HepG2 (cell line): ENCODE results near the gene NPC1. TPM values are rescaled to one million over a fixed set of nuclear protein-coding genes. Genes with fewer than 3 reads are reported as not detected.
A peak's percentile ranks its signal among the peaks of the same experiment; 100 is the strongest.

Experiments
- ATAC-seq: fragments of 200-7000 bp; cut with Tn5 transposase; 3 replicates; pipeline ENCODE4 v1.9.1; 2020; ENCODE audit warnings: mild to moderate bottlenecking, moderate library complexity
- BruUV-seq: library from RNA; stranded (reverse); fragments of 400-500 nt; replicated peaks from 2 replicates; lab custom pipeline; 2021; lab: Mats Ljungman, UMichigan
- CTCF ChIA-PET: fragments of 300-600 bp; formaldehyde crosslinking; extraction: SDS; loops from one replicate; lab custom pipeline; 2021; ENCODE audit warnings: low total read pairs, inconsistent platforms, low intra/inter-chr PET ratio; lab: Yijun Ruan, JAX
- POLR2A ChIA-PET: fragments of 350-600 bp; sonication (Branson Sonifier 250); formaldehyde crosslinking; loops from one replicate; lab custom pipeline; 2020; ENCODE audit warnings: antibody characterized with exemption, inconsistent platforms; lab: Yijun Ruan, JAX
- DNase-seq: peaks from one replicate; pipeline ENCODE4 v3.0.0-alpha.2; 2015; ENCODE audit warnings: low spot score
- FAIRE-seq: peaks from 3 replicates; lab custom pipeline; 2011; peaks lifted over from hg19 to GRCh38; lab: Jason Lieb, UNC
- H2AFZ ChIP-seq: one replicate; pipeline ENCODE4 v1.6.1; 2011; ENCODE audit warnings: low read length, inconsistent platforms
- H3K27ac ChIP-seq: fragments of 300-600 bp; 3 replicates; pipeline ENCODE4 v1.8.0; 2011; ENCODE audit warnings: mixed run types, mild to moderate bottlenecking, mixed read lengths, low read length, inconsistent platforms; ENCODE audit not compliant: insufficient read depth; ENCODE audit errors: extremely low read length
- H3K27me3 ChIP-seq, 2 experiments: fragments of 200-600 bp in 1 of 2; 2 replicates in 1 of 2; 3 replicates in 1 of 2; pipeline versions ENCODE4 v1.6.0 to v1.8.0; 2011; ENCODE audit warnings: low read length in 2 of 2, mild to moderate bottlenecking in 2 of 2, moderate library complexity in 2 of 2, inconsistent platforms in 1 of 2; ENCODE audit not compliant: insufficient read depth in 2 of 2, control insufficient read depth in 1 of 2
- H3K36me3 ChIP-seq, 2 experiments: fragments of 200-600 bp in 1 of 2; replicated peaks in 1 of 2; 2 replicates in 1 of 2; 3 replicates in 1 of 2; pipeline versions ENCODE4 v1.5.1 to v1.8.0; 2011; ENCODE audit warnings: low read length in 2 of 2, inconsistent platforms in 1 of 2; ENCODE audit not compliant: insufficient read depth in 2 of 2, control insufficient read depth in 1 of 2
- H3K4me1 ChIP-seq: 2 replicates; pipeline ENCODE4 v1.5.1; 2012; ENCODE audit warnings: low read length, inconsistent platforms; ENCODE audit not compliant: insufficient read depth
- H3K4me2 ChIP-seq: 2 replicates; pipeline ENCODE4 v1.6.0; 2011; ENCODE audit warnings: low read depth, low read length, inconsistent platforms
- H3K4me3 ChIP-seq, 3 experiments: fragments of 200-600 bp in 1 of 3; sonication (generic), shearing (Covaris generic) in 1 of 3; replicated peaks in 1 of 3; 2 replicates each; pipeline ENCODE4 v1.5.1; 2011 to 2016; ENCODE audit warnings: low read length in 3 of 3, inconsistent platforms in 2 of 3, low read depth in 2 of 3, mild to moderate bottlenecking in 2 of 3, control low read depth in 1 of 3, mixed read lengths in 1 of 3; ENCODE audit not compliant: insufficient read depth in 1 of 3
- H3K79me2 ChIP-seq: one replicate; pipeline ENCODE4 v1.6.1; 2011; ENCODE audit warnings: low read length, inconsistent platforms; ENCODE audit not compliant: insufficient read depth
- H3K9ac ChIP-seq: 2 replicates; pipeline ENCODE4 v1.6.0; 2011; ENCODE audit warnings: mild to moderate bottlenecking, low read depth, low read length, inconsistent platforms; ENCODE audit not compliant: insufficient read depth
- H3K9me3 ChIP-seq: 2 replicates; pipeline ENCODE4 v1.5.1; 2012; ENCODE audit warnings: mild to moderate bottlenecking, low read length
- H4K20me1 ChIP-seq: 2 replicates; pipeline ENCODE4 v1.6.0; 2011; ENCODE audit warnings: inconsistent platforms, mild to moderate bottlenecking, low read length, moderate library complexity; ENCODE audit not compliant: insufficient read depth
- CEBPB ChIP-seq: IDR thresholded peaks from 2 replicates; pipeline ENCODE4 v1.6.1; 2011; ENCODE audit warnings: low read depth, low read length, improper control_type of control experiment, borderline replicate concordance
- CEBPG ChIP-seq: IDR thresholded peaks from 2 replicates; pipeline ENCODE4 v1.6.1; 2016
- POLR2G ChIP-seq: fragments of 200-400 bp; formaldehyde crosslinking; IDR thresholded peaks from 2 replicates; pipeline ENCODE4 v1.6.1; 2018; ENCODE audit warnings: mild to moderate bottlenecking, low read depth, low read length, moderate library complexity
- SCMH1 ChIP-seq: sonication (generic); formaldehyde crosslinking; IDR thresholded peaks from 2 replicates; pipeline ENCODE4 v1.9.0; 2021; ENCODE audit warnings: missing genetic modification reagents, mild to moderate bottlenecking, borderline replicate concordance
- ZFY ChIP-seq: sonication (generic); formaldehyde crosslinking; IDR thresholded peaks from 2 replicates; pipeline ENCODE4 v1.4.0; 2020; ENCODE audit warnings: missing genetic modification reagents
- WGBS: methylation state at CpG from one replicate; pipeline ENCODE4 v1.1.6; 2017; ENCODE audit warnings: low lambda C conversion rate; 5-methylcytosine and 5-hydroxymethylcytosine counted together
- in situ Hi-C: cut with HindIII; loops from 2 replicates; pipeline ENCODE4 v1.10.0; 2017; ENCODE audit warnings: low pct_unique_long_range_greater_than_20kb; ENCODE audit not compliant: extremely low pct_ligation_motif_present
- intact Hi-C: fragments of 100-400 bp; cut with micrococcal nuclease; formaldehyde crosslinking; loops from one replicate; pipeline ENCODE4 v1.10.0; 2022; ENCODE audit not compliant: unreplicated experiment
- polyA plus RNA-seq, 8 experiments: library from polyadenylated mRNA; depleted of rRNA in 3 of 8; stranded (reverse) in 7 of 8; unstranded in 1 of 8; fragments of >200 nt; fragmentation: Illumina TruSeq in 4 of 8; extraction: Trizol in 4 of 8; gene quantifications; 2 replicates each; pipeline versions ENCODE4 v1.2.1 to v1.2.3, GENCODE V29; 2011 to 2016; ENCODE audit warnings: low read depth in 4 of 8, missing spikeins in 1 of 8, mixed read lengths in 1 of 8; ENCODE audit not compliant: insufficient read depth in 1 of 8
- total RNA-seq, 5 experiments: library from RNA; depleted of rRNA; stranded (reverse); fragments of >200 nt; fragmentation: Illumina TruSeq; extraction: Trizol; gene quantifications; 2 replicates each; pipeline ENCODE4 v1.2.3, GENCODE V29; 2016; ENCODE audit warnings: low read depth in 1 of 5

Gene NPC1
- total and polyA plus RNA-seq, 2 of the 13 experiments (the other 11 are each of a cell fraction or from before 2014, with no cell fraction given), result 46.5 to 114 TPM

DNA sequence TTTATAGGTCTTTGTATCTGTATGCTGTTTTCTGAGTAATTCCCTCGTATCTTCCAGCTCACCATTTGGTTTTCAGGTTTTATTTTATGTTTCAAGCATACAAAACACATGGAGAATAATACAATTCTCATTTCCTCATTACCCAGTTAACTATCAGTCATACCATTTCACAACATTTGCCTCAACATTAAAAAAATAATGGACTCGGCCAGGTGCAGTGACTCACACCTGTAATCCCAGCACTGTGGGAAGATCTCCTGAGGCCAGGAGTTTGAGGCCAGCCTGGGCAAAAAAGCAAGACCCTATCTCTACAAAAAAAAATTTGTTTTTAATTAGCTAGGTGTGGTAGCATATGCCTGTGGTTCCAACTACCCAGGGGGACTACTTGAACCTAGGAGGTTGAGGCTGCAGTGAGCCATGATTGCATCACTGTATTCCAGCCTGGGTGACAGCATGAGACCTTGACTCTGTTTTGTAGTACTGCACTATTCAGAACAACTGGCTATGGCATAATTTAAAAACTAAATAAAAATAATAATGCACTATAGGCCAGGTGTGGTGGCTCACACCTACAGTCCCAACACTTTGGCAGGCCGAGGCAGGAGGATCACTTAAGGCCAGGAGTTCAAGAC is 20.3 kb downstream of the NPC1 start:
- H3K36me3 ChIP-seq, result peaks cover 14 to 73% of the 10 kb centered on the region in 2 experiments
- WGBS, result 81% methylated on average over 3 of the region's 3 CpGs
- no peak overlapping the region for H2AFZ ChIP-seq
- no TSS peak for BruUV-seq
- ATAC-seq, result no peak
- no peaks in the 10 kb centered on the region for H3K27me3 ChIP-seq
- H3K9me3 ChIP-seq, result no peaks in the 10 kb centered on the region
- H3K27ac ChIP-seq, result no peak overlapping the region
- no peak overlapping the region for H3K9ac ChIP-seq
- FAIRE-seq, result no peak
- no peak overlapping the region for H3K4me2 ChIP-seq
- H3K79me2 ChIP-seq, result peaks cover 5% of the 10 kb centered on the region
- peaks cover 44% of the 10 kb centered on the region for H3K4me1 ChIP-seq
- ChIA-PET POLR2A (no interaction called here), CTCF (no interaction called here)
- intact Hi-C loops, result no loop called here
- TF ChIP-seq CEBPG (CRISPR knock-in tag) (peak; percentile 26; the same call in 1 of the 2 replicates), ZFY (CRISPR knock-in tag) (no peak), CEBPB (peak; percentile 53; the same call in 1 of the 2 replicates)
- in situ Hi-C loops, result no loop called here
- no peak for DNase-seq
- no peaks in the 10 kb centered on the region for H4K20me1 ChIP-seq
- no peak overlapping the region for H3K4me3 ChIP-seq

DNA sequence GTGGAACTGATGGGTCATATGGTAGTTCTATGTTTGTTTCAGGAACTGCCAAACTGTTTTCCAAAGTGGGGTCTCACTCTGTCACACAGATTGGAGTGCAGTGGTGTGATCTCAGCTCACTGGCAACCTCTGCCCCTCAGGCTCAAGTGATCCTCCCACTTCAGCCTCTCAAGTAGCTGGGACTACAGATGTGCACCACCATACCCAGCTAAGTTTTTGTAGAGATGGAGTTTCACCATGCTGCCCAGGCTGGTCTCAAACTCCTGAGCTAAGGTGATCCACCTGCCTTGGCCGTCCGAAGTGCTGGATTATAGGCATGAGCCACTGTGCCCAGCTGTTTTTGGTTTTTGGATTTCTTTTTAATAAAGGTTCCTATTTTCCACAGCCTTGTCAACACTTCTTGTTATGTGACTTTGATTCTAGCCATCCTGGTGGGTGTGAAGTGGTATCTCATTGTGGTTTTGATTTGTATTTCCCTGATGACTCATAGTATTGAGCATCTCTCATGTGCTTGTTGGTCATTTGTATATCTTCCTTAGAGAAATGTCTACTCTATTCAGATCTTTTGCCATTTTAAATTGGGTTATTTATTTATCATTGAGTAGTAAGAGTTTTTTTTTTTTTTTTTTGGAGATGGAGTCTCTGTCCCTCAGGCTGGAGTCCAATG is 22.8 kb downstream of the NPC1 start:
- DNase-seq (no peak), FAIRE-seq (no peak), ATAC-seq (no peak)
- H3K4me1 ChIP-seq, result peaks cover 22% of the 10 kb centered on the region
- BruUV-seq, result no TSS peak
- no peaks in the 10 kb centered on the region for H3K9me3 ChIP-seq
- H3K9ac ChIP-seq, result no peak overlapping the region
- TF ChIP-seq SCMH1 (CRISPR knock-in tag), result no peak
- TF ChIP-seq POLR2G, result 0 out of 2 replicates have a peak, but pooled peaks have one; percentile 23
- no peaks in the 10 kb centered on the region for H3K27me3 ChIP-seq
- POLR2A ChIA-PET, result no interaction called here
- CTCF ChIA-PET, result no interaction called here
- intact Hi-C loops (no loop called here), in situ Hi-C loops (no loop called here)
- no peaks in the 10 kb centered on the region for H4K20me1 ChIP-seq
- no peak overlapping the region for H3K4me2 ChIP-seq
- 100% methylated on average over 2 of the region's 2 CpGs for whole genome bisulfite sequencing
- H2AFZ ChIP-seq, result no peak overlapping the region
- no peak overlapping the region for H3K27ac ChIP-seq
- no peaks in the 10 kb centered on the region for H3K79me2 ChIP-seq
- H3K36me3 ChIP-seq, result peaks cover 17 to 75% of the 10 kb centered on the region in 2 experiments
- no peak overlapping the region for H3K4me3 ChIP-seq
